GM21619 (cell line): ENCODE data around the gene PCK1.

Source experiments
- ATAC-seq: cut with Tn5 transposase; IDR thresholded peaks from one replicate; pipeline ENCODE4 v1.9.1; 2021; ENCODE audit not compliant: unreplicated experiment

The PCK1 gene

DNA sequence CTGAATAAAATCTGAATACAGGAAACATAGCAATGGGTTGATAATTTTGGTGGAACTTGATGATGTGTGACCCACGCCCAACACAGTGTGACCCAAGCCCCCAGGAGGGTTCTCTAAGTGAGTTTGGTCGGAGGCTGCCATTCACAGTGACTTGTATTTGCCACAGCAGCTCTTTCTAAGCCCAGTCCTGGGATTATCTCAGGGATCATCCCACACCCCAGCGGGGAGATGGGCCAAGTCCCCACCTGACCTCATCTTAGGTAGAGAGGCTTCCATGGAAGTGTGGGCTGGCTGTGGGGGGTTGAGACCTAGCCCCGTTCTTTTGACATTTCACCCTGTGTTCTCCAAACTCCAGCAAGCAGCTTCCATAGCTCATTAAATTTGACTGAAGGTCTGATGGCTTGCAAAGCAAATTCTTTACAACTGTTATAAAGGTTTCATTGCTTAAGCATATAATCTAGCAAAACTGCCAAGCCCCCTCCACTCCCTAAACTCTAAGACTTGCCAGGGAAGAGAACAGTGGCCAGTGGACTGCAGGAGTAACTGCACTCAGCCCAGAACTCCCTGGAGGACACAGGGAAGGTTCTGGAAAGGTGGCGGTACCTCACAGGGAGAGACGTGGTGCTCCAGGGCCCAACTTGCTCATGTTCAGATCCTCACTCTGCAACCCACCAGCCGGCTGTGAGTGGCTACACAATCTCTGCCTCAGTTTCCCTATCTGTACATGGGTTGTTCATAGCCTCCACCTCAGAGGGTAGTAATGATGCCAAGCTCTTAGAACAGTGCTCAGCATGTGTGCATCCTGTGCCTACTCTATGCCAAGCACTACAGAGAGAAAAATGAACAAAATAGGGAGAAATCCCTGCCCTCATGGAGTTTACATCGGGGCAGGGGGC, 1.0 kb upstream of the PCK1 start:
- no peak for ATAC-seq

DNA sequence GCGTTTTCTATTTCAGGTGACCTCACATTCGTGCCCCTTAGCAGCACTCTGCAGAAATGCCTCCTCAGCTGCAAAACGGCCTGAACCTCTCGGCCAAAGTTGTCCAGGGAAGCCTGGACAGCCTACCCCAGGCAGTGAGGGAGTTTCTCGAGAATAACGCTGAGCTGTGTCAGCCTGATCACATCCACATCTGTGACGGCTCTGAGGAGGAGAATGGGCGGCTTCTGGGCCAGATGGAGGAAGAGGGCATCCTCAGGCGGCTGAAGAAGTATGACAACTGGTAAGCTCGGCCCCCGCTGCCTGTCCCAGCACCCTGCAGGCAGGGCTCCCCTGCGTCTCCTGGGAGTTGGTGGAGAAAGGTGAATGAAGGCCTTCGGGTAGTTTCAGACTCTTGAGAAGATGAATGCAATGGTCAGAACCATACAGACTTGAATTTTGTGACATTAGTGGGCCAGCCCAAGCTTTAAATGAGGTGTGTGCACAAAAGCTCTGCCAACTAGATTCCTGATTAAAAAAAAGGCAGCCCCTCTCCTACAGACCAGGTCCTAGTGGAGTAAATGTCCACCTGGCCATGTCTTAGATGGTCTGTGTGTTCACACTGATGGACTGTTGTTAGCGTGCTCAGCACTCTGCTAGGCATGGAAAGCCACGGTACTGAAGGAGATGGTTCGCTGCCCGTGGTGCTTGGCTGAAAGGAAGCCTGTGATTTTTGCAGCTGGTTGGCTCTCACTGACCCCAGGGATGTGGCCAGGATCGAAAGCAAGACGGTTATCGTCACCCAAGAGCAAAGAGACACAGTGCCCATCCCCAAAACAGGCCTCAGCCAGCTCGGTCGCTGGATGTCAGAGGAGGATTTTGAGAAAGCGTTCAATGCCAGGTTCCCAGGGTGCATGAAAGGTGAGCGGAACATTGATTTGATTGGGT, 708 bp downstream of the PCK1 start:
- ATAC-seq = no peak

DNA sequence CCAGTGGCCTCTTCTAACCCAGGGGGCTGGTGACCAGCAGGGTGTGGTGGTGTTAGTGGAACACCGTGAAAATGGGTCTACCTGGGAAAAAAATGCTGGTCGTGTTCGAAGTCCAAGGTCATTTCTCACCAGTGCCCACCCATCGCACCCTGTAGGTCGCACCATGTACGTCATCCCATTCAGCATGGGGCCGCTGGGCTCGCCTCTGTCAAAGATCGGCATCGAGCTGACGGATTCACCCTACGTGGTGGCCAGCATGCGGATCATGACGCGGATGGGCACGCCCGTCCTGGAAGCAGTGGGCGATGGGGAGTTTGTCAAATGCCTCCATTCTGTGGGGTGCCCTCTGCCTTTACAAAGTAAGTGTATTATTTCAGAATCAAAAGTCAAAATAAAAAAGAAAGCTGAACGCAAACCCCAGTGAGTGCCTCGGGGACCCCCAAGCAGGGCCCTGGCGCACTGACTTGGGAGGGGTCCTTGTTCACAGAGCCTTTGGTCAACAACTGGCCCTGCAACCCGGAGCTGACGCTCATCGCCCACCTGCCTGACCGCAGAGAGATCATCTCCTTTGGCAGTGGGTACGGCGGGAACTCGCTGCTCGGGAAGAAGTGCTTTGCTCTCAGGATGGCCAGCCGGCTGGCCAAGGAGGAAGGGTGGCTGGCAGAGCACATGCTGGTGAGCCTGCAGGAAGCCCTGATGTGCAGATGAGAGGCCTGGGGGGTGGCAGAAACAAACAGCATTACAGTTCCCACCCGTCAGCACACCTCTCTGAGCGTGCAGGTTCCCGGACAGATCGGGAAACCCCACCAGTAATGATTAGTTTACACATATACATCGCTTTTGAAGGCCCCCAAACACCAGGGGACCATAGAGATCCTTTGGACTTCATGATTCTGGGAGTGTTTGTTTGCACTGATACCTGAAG, 1.9 kb downstream of the PCK1 start:
- no peak for ATAC-seq

DNA sequence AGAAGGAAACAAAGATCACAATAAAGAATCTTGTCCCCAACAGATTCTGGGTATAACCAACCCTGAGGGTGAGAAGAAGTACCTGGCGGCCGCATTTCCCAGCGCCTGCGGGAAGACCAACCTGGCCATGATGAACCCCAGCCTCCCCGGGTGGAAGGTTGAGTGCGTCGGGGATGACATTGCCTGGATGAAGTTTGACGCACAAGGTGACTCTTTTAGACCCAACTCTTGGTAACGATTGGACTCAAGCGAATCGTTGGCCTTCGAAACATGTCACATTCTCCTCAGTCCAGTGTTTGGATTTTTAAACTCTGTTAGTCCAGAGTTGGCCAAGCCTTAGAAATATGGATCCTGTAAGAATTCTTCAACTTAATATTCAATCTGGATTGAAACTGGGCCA, 2.6 kb downstream of the PCK1 start:
- ATAC-seq = no peak

DNA sequence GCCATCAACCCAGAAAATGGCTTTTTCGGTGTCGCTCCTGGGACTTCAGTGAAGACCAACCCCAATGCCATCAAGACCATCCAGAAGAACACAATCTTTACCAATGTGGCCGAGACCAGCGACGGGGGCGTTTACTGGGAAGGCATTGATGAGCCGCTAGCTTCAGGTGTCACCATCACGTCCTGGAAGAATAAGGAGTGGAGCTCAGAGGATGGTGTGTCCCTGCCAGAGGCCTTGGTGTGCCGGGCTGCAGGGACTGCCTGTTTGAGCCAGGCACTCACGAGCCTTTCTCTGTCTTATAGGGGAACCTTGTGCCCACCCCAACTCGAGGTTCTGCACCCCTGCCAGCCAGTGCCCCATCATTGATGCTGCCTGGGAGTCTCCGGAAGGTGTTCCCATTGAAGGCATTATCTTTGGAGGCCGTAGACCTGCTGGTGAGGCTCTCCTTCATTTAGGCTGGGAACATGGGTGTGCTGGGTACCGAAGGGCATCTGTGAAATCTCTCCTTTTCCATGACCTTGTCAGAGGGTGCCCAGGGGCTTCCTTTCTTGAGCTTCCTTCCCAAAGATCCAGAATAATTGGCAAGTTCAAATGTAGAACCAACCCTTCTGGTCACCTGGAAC, 3.4 kb downstream of the PCK1 start:
- no peak for ATAC-seq

DNA sequence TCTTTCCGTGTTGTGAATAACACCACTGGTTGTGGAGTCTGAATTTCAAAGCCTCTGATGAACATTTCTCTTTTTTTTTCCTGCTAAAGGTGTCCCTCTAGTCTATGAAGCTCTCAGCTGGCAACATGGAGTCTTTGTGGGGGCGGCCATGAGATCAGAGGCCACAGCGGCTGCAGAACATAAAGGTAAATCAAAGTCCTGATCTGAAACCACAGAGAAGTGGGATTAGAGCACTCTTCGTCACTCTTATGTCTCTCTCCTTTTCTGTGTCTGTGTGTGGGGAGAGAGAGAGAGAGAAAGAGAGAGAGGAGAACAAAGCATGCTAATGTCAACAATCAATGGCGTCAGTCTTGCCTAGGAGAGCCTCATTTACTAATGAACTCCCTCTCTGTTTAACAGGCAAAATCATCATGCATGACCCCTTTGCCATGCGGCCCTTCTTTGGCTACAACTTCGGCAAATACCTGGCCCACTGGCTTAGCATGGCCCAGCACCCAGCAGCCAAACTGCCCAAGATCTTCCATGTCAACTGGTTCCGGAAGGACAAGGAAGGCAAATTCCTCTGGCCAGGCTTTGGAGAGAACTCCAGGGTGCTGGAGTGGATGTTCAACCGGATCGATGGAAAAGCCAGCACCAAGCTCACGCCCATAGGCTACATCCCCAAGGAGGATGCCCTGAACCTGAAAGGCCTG, 4.2 kb downstream of the PCK1 start:
- ATAC-seq = no peak

DNA sequence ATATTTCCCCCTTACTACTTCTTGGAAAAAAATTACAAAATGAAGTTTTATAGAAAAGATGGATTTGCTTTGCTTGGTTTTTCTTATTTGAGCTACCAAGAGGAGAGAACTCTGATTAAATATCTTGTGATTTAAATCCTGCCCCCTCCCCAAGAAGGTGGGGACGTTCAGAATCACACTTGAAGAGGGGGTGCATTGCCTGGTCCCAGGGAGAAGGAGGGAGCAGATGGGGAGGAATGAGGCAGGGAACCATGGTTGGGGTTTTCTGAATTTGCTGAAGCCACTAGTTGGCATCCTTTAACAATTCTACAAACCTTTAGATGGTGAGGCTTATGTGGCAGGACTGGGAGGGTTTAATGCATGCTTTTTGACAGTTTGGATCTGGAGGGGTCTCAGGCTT, 5.5 kb downstream of the PCK1 start:
- ATAC-seq = no peak

DNA sequence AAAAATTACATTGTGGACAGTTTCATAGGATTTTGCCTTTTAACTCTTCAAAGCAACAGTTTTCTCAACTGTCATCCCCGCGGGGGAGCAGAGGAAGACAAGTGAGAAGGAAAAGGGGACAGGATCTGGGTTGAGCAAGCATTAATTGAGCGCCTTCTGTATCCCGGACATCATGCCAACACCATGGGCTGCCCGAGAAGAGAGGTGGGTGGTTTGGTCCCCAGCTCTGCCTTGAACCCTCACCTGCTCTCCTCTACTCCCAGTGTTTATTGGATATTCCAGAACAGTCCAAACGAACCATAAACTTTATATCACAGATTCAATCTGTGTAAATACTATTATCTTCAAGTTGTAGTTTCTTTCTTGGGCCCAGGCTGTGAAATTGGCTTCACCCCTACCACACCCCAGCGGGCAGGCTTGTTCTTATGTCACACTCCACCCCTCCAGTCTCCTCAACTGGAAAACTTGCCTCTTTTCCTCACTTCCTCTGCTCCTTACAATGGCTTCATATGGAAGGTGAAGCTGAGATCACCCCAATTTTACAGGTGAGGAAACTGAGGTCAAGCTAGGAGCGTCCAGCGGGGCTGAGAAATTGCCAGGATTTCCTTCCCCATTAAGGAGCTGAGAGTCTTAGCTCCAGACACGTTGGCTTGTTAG, 6.0 kb downstream of the PCK1 start:
- no peak for ATAC-seq

DNA sequence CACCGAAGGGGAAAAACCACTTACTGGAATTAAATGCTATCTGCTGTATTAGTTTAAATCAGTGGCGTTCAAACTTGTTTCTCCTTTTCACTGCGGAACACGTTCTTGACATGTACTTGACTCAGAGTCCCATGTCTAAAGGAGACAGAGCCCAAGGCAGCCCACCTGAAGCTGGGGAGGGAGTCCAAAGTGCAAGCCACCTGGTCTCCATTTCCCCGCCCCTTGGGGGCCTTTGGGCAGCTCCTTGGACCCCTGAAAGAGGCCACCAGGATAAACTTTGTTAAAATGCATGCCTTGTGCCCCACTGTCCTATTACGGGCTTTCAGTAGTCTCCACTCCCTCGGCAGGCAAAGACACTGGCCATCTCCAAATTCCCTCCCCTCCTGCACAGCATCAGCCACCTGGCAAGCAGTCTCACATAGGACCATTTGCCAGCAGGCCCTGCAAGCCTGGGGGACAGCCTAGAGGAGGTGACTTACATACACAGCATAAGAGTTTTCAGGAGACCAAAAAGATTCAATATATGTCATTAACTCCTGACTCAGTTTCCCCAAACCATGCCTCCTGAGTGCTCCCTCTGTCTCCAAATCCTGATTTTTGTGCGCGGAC, 6.7 kb downstream of the PCK1 start:
- no peak for ATAC-seq

DNA sequence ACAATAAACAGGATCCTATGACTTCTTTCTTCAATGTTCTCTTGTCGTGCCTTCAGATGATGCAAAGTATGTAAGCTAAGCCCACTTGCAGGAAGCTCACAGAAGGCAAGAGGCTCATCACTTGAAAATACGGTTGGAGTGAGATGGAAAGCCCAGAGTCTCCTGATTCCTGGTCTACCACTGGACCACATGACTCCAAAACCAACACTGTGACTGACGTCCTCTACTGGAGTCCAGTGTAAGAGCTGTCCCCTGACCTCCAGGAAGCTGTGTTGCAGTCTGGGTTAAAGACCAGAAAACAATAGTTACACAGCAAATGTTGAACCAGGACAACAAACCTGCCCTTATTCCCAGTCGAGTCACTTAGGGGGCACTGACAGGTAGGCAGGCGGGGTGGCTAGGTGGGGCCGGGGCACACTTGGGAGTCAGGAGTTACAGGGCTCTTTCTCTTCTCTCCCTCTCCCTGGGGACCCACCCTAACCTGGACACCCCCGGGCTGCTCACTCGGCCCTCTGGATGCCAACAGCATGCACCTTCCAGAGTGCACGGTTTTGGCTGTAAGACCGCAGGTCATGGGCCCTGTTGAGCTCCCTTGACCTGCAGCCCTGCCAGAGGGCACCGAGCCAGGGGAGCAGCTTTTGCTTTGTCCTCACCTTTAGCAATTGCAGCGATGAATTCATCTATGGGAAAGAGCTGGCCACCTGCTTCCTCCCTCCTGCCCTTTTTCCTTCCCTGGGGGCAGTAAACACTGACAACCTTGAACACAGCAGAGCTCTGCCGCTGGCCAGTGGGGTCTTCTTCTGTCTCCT, 7.4 kb downstream of the PCK1 start:
- no peak for ATAC-seq

DNA sequence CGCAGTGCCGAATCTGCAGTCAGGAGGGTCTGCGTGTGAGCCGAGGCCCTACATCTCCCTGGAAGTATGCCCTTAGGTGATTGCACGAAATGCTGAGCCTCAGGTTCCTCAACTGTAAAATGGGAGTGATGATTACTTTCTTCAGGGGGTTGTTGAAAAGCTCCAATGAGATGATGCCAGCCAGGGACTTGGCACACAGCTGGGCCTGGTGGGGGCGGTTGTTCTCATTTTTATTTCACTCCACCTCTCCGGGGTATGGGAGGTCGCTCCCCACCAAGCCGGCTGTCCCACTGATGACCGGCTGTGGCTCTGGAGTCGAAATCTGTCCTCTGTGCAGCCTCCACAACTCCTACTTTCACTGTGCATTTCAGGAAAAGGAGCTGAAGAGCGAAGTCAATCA, 8.1 kb downstream of the PCK1 start:
- ATAC-seq = no peak

DNA sequence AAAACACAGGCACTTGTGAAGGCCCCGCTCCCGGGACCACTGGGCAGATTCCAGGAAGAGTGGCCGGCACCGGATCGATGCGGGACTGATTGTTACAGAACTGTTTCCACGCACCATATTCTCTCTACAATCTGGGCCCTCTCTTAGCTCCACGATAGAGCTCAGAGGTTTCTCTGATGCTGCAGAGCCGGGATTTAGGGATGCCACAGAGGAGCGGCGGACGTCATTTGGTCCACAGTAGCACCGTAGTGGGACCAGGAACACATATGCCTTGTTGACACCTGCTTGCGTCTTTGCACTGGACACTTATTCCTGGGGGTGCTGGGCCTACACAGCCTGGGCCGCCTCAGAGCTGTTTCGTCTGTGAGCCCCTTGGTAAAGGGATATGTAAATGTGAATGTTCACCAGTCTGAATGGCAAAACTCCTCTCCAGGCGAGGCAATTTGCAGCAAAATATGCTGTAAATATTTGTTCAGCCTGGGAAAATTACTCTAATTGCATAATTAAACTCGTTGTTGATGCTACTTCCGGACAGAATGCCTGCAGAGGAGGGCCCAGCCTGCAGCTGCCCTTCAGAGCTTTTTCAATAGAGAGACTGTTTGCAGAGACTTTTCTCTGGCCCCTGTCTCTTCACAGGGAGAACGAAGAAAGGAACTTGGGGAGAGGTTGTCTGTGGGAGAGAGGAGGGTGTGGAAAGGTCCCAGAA, 9.4 kb downstream of the PCK1 start:
- ATAC-seq = no peak

DNA sequence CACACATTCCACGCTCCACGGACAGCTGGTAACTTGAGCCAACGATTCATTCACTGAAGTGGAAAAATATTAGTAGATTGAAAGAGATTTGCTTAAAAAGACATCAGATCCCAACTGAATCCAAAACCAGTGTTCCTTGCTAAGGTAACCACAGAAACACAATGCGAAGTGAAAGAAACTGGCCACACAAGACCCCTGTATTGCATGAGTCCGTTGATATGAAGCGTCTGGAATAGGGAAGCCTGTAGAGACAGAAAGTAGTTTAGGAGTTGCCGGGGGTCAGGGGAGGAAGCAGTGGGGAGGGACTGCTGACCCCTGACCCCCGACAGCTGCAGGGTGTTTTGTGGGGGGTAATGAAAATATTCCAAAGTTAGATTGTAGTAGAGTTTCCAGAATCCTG, 10.0 kb downstream of the PCK1 start:
- no peak for ATAC-seq

DNA sequence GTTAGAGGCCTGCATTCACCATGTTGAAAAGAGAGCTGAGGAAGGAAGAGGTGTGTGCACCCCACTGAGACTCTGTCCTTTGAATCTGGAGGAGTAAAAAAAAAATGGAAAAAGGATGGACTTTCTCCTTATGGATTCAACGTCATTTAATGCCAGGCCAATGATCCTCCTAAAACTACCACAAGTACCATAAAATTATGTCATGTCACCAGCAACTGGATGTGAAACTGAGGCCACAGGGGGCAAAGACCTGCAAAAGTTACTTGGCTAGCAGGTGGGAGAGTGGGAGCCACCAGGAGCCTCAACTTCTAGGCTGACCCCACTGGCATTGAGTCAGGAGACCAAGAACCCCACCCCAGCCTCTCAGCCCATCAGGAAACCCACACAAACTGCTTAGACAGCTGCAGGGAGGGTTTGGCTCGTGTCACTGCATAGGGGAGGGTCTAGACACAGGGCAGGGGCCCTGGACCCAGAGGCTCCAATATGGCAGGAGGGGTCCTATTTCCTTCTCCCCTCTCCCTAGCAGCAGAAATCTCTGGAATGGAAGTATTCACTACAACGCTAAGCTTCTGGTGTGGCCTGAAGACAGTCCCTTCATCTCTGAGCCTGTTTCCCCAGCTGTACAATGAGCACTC, 11.0 kb downstream of the PCK1 start:
- ATAC-seq = no peak

DNA sequence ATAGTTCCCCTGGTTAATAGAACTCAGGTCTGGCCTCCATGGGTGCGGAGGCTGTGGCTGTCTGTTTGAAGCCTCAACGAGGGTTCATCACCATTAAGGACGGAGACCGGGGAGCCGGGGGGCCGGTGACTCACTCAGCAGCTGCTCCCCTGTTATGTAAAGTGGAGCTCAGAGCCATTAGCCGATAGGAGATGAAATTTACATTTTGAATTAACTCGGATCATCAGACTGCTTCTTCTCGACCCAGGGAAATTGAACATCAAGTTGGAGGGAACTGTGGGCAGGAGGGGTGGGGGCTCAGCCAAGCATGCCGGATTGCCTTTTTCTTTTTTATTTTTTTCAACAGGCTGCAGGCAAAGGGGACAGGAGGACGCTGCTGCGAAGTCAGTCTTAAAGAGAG, 12.3 kb downstream of the PCK1 start:
- no peak for ATAC-seq

DNA sequence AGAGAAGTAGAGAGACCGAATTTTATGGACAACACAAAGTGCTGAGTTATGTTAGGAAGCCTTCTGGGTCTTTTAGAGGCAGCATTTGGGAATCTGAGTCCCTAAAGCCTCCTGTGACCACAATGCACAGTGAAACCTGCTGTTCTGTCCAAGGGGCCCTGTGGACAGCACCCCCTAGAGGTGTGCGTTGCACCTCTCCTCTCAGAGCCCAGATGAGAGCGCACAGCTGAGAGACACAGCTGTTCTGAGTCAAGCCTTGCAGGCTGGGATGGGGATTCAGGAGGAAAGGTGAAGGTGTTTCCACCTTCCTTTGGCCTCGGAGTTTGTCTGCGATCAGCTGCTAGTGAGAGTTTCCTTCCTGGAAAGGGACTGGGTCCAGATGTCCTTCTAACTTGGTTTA, 13.0 kb downstream of the PCK1 start:
- no peak for ATAC-seq

DNA sequence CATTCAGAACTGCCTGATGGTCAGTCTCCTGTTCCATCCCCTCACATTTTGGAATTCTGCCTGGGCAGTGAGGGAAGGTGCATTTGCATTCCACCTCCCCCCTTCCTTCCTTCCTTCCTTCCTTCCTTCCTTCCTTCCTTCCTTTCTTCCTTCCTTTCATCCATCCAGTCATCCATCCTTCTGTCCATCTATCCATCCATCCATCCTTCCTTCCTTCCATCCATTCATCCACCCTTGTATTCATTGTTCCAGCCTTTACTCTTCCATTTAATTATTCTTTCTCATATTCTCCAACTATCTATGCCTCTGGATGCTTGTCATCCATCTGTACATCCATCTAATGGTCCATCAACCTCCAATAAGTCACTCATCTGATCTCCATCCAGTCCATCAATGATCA, 14.0 kb downstream of the PCK1 start:
- no peak for ATAC-seq
